GM04503 (cell line): ENCODE results near the gene APBA2.

Experiments used
- DNase-seq: peaks from one replicate; pipeline ENCODE4 v3.0.0-alpha.2; 2012; ENCODE audit warnings: low read depth

The APBA2 gene

GRCh38 chr15:29105151-29105854, 219.5 kb downstream of the APBA2 start:
- no peak for DNase-seq

- DNase-seq, result no peak
Measured at GRCh38 chr15:29106116-29106515, 220.3 kb downstream of the APBA2 start.

DNA sequence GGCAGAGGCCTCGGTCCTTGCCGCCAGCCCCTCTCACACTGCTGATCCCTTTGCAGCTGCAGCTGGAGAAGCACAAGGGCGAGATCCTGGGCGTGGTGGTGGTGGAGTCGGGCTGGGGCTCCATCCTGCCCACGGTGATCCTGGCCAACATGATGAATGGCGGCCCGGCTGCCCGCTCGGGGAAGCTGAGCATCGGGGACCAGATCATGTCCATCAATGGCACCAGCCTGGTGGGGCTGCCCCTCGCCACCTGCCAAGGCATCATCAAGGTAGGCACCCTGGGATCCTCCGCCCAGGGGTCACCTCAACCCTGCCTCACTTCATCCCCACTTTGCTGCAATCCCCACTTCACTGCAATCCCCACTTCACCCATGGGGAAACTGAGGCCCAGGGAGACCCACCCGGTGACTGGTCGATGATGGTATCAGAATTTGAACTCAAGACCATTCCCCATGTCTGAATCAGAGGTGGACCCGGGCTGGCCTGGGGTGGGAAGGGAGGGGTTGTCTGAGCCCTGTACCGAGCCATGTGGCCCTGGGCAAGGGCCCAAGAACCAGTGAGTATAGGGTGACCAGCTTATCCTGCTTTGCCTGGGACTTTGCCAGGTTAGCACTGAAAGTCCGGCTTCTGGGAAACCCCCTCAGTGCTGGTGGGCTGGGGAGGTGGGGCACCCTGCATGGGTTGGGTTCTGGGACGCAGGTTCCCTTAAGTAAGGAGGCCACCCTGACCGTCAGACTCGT, 220.9 kb downstream of the APBA2 start:
- no peak for DNase-seq

- no peak for DNase-seq
Measured at GRCh38 chr15:29107291-29107890, 221.6 kb downstream of the APBA2 start.

DNA sequence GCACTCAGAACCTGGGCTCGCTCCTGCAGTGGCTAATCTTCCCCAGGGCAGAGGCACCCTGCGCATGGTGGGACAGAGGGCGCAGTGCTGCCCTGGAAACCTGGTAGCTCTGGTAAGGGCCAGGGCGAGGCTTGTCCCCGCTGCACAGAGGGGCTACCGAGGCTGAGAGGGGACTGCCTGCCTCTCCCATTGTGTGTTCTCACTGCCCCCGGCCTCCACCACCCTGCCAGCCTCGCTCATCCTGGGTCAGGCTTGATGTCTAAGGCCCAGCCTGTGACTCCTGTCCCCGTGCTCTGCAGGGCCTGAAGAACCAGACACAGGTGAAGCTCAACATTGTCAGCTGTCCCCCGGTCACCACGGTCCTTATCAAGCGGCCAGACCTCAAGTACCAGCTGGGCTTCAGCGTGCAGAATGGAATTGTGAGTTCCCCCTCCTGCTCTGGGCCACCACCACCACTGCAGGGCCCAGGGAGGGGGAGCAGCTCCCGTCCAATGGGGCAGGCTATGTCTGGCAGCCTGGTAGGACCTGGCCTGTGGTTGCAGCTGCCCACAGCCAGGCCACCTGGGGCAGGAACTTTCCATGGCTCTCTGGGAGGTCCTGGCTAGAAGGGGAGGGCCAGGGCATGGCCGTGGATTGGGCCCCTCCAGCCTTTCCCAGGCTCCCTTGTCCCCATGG, 222.3 kb downstream of the APBA2 start:
- DNase-seq, result no peak

DNA sequence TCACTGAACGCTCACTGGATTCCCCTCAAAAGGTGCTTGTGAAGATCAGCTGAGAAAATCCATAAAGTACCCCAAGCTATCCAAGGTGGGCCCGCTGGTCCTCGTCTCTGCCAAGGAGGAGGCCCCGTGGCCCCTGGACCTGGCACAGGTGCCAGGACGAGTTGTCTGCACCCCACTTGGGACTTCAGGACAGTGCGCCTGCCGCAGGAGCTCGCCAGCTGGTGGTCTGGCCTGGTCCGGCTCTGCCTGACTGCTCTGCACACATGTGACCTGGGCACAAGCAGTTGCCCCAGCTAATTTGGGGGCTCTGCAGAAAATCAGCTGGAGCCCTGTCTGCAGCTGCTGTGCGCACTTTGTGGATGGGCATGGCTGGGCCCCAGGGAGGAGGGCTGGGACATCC, 224.0 kb downstream of the APBA2 start:
- no peak for DNase-seq

- DNase-seq, result no peak
Measured at GRCh38 chr15:29110176-29110575, 224.4 kb downstream of the APBA2 start.

DNA sequence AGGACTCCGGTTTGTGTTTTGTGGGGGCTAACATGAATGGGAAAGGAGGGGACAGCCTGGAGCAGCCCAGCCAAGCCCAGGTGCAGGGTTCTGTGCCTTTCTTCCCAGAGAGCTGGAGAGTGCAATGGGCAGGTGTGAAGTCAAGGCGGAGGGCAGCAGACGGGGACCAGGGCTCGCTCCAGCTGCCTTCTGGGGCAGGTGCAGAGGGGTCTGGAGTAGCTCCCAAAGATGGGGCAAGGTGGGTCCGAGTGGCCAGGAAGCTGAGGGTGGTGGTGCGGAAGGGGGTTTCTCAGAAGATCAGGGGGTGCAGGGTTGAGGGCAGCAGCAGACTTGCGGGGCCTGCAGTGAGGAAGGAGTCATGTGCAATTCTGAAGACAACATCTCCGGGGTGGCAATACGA, 225.0 kb downstream of the APBA2 start:
- DNase-seq, result no peak

GRCh38 chr15:29111705-29112281, 226.0 kb downstream of the APBA2 start:
- no peak for DNase-seq

DNA sequence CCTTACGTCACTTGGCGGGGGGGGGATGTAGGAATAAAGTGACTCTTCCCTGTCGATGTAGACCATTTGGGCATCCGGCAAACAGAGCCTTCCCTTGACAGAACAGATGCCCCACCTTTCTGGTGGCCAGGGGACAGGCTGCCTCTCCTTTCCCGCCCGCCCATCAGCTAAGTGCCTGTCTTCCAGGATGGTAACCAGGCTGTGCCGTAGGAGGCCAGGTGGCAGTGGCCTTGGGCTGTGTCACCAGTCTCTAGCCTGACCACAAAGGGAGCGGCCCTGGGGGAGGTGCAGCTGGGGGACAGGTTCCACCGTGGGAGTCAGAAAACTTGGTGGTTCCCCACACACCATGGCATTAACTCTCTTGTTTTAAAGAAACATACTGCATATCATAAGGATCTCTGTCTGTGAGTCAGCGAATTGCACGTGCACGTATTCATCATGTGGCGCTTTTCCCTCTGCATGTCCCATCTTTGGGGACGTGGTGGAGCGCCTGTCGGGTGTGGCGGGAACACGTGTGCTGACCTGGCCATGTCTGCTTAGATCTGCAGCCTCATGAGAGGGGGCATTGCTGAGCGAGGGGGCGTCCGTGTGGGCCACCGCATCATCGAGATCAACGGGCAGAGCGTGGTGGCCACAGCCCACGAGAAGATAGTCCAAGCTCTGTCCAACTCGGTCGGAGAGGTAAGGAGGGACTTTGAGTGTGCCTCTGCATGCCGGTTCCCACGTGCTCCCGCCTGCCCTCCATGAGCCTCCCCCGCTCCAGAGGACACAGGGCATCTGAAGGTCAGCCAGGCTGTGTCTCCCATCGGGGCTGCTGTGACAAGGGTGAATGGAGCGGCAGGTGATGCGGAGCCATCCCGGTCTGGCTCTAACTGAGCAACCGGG, 227.8 kb downstream of the APBA2 start:
- no peak for DNase-seq

DNA sequence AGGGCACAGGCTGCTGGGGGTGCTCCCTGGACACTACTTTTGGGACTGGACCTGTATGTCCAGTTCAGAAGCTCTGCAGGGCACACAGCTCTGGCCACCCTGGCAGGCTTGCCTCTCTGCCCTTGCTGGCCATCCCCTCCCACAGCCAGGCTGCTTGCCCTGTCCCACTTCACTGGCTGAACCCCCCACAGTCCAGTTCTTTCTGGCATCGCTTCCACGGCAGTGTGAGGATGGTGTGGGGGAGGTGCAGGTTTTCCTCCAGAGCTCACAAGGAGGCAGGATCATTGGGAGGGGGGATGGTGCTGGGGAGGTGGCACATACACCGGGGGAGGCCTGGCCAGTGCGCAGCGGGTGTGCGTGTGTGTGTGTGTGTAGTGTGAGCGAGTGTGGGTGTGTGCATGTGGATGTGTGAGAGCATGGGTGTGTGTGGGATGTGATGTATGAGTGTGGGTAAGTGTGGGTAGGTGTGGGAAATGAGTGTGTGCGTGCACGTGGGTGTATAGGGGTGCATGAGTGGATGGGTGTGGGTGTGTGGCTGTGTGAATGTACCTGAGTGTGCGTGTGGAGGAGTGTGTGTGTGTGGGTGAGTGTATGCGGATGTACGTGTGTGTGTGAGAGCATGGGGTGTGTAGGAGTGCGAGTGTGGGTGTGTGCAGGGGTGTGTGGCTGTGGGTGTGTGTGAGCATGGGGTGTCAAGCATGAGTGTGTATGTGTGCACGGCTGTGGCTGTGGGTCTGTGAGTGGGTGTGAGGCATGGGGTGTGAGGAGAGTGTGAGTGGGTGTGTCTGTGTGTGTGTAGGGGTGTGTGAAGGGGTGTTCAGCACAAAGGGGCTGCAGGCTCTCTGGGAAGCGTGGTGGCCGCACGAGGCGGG, 228.7 kb downstream of the APBA2 start:
- DNase-seq, result no peak

DNA sequence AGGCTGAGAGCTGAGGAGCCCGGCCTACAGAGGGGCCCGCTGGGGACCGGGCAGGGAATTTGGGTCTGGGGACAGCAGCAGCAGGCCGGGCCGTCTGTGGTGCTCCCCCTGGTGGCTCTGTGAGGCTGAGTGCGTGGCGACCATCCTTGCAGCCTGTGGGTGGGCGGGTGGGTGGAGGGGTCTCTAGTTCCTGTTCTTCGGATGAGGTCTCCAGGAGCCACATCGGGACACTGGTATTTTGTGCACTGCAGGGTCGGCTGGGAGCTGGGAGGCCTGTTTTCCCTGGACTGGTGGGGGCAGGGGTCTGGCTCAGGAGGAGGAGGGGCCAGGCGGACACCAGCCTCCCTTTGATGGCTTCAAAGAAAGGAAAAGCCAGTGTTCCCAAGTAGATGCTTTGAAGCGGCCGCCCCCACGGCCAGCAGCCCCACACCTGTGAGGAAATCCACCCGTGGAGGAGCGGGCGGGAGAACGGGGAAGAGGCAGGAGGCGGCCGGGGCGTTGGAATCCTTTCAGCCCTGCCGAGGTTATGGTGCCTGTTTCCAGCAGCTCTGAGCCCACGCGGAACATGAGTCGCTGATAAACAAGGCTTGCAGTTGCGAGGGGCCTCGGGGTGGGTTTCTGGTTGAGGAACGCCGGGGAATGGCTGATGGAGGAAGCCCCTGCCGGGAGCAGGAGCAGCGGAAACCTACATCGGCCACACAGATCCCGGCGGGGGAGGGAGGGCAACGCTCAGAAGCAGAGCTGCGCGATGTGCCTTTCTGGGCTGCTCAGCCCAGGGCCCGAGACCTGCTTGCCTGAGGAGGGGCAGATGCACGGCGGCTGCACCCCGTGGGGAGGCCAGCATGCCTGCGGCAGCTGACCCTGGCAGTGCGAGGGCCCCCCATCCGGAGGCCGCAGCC, 229.6 kb downstream of the APBA2 start:
- no peak for DNase-seq

- DNase-seq, result no peak
Measured at GRCh38 chr15:29116970-29117700, 231.4 kb downstream of the APBA2 start.

DNA sequence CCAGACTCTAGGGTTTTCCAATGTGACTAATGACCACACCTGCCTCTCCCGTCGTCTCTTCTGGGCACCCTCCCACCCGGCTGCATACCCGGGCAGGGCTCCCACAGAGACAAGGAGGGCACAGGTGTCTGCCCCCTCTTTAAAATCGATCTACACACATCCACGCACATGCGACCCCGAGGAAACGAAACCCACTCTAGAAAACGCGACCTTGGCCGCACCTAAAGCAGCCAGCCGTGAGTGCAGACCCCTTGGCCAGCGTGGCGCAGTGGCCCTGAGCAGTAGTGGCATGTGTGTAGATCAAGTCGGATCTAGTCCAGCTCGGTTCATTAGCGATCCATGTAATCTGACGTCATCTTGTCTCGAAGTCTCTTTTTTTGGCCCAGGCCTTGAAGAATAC, 232.0 kb downstream of the APBA2 start:
- no peak for DNase-seq

DNA sequence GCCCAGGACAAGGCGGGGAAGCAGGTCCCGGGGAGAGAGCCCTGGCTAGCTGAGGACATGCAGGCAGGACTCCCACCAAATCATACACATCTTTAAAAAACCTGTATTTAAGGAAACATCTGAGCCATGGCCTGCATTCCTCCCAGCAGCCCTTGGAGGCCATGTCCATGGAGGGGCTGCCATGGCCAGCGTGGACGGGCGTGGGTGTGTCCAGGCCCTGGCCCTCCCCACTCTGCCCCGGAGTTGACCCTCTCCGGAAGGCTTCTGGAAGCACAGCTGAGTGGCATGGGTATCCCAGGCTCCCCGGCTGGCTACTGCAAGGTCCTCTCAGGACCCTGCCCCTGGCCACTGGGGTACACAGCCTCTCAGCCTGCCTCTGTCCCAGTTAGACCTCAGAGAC, 234.1 kb downstream of the APBA2 start:
- DNase-seq, result no peak

DNA sequence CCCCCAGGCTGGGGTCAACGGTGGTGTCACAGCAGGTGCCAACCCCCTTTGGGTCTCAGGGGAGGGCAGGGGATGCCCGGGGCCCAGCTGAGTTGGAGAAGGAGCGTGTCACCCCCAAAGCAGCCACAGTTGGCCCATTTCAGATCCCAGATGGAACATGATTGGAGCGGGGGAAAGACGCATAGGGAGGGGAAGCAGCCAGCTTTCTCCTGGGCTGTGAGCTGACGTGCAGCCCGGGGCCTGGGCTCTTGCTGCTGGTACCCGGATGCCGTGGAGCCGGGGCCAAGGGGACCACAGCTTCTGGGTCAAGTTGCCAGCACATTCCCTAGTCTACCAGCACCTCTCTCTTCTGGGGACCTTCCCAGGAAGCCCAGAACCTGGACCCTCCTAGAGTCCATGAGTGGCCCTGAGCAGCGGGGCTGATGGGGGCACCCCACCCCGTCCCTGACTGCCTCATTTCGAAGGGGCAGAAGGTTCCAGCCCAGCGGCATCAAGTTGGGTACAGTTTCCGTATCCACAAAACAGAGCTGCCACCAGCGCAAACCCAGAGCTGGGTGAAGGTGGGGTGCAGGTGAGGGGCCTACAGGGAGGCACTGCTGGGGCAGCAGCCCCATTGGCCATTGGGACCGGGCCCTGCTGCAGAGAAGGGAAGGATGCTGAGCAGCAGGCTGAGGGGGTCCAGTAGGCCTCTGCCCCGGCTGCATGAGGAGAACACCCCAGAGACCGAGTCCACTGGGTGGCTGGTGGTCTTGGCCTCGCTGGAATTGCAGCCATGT, 235.0 kb downstream of the APBA2 start:
- no peak for DNase-seq

DNA sequence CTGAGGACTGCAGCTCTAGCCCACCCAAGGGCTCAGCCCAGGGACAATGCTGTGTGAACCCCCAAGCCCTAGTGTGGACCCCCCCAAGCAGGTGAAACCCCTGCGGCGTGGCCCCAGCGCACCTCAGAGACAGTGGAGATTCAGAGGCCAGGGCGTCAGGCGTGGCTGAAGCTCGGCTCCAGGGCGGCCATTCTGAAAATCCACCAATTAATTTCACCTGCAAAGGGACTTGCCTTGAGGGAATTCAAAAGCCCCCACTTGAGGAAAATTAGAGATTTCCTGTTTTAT, 235.5 kb downstream of the APBA2 start:
- no peak for DNase-seq

DNA sequence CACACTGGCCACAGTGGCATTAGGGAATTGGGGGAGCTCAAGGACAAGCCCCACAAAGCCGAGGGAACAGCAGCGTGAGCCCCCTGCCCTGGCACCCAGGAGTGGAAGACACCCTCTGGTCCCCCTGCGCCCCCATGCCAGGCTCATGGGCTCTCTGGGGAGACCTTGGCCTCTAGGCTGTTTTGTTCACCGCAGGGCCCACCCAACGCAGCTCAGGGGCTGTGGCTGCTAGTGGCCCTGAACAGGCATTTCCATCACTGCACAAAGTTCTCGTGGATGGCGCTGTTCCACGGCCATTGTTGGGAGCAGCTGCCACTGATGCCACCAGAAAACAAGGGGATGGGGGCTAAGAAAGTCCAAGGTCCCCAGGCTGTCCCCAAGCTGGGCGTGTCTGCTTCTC, 236.1 kb downstream of the APBA2 start:
- no peak for DNase-seq
